HepG2 (cell line): ENCODE results near the gene ANKUB1. TPM values are rescaled to one million over a fixed set of nuclear protein-coding genes. Genes with fewer than 3 reads are reported as not detected.

Experiments
- CHD4 ChIP-seq: fragments of 200-600 bp; sonication (generic); IDR thresholded peaks from 2 replicates; pipeline ENCODE4 v1.7.0; 2017; ENCODE audit warnings: mild to moderate bottlenecking, low read length, borderline replicate concordance
- DNMT1 ChIP-seq: sonication (generic); formaldehyde crosslinking; IDR thresholded peaks from 2 replicates; pipeline ENCODE4 v1.5.1; 2020; ENCODE audit warnings: mild to moderate bottlenecking, missing genetic modification reagents
- IKZF4 ChIP-seq: sonication (generic); formaldehyde crosslinking; IDR thresholded peaks from 2 replicates; pipeline ENCODE4 v1.5.1; 2020; ENCODE audit warnings: borderline replicate concordance, mild to moderate bottlenecking, low read depth, missing genetic modification reagents; ENCODE audit errors: not compliant biosample characterization
- NFE2L1 ChIP-seq: sonication (generic); formaldehyde crosslinking; IDR thresholded peaks from 2 replicates; pipeline ENCODE4 v1.4.0; 2020; ENCODE audit warnings: missing genetic modification reagents, mild to moderate bottlenecking, borderline replicate concordance
- POLR2AphosphoS2 ChIP-seq: IDR thresholded peaks from 2 replicates; pipeline ENCODE4 v1.6.1; 2011; ENCODE audit warnings: low read depth, low read length, improper control_type of control experiment
- SALL1 ChIP-seq: sonication (generic); formaldehyde crosslinking; IDR thresholded peaks from 2 replicates; pipeline ENCODE4 v1.8.0; 2022; ENCODE audit warnings: mild to moderate bottlenecking, missing genetic modification reagents
- SPEN ChIP-seq: sonication (generic); formaldehyde crosslinking; IDR thresholded peaks from 2 replicates; pipeline ENCODE4 v1.5.1; 2020; ENCODE audit warnings: low read depth, mild to moderate bottlenecking, missing genetic modification reagents
- ZNF232 ChIP-seq: sonication (generic); formaldehyde crosslinking; IDR thresholded peaks from 2 replicates; pipeline ENCODE4 v1.4.0; 2020; ENCODE audit warnings: missing genetic modification reagents, borderline replicate concordance
- ZNF552 ChIP-seq: sonication (generic); formaldehyde crosslinking; IDR thresholded peaks from 2 replicates; pipeline ENCODE4 v1.9.0; 2022; ENCODE audit warnings: missing genetic modification reagents, mild to moderate bottlenecking, borderline replicate concordance
- polyA plus RNA-seq, 8 experiments: library from polyadenylated mRNA; depleted of rRNA in 3 of 8; stranded (reverse) in 7 of 8; unstranded in 1 of 8; fragments of >200 nt; fragmentation: Illumina TruSeq in 4 of 8; extraction: Trizol in 4 of 8; gene quantifications; 2 replicates each; pipeline versions ENCODE4 v1.2.1 to v1.2.3, GENCODE V29; 2011 to 2016; ENCODE audit warnings: low read depth in 4 of 8, missing spikeins in 1 of 8, mixed read lengths in 1 of 8; ENCODE audit not compliant: insufficient read depth in 1 of 8
- total RNA-seq, 5 experiments: library from RNA; depleted of rRNA; stranded (reverse); fragments of >200 nt; fragmentation: Illumina TruSeq; extraction: Trizol; gene quantifications; 2 replicates each; pipeline ENCODE4 v1.2.3, GENCODE V29; 2016; ENCODE audit warnings: low read depth in 1 of 5
- TF ChIP-seq, protein P1 (sequence below): sonication (generic); formaldehyde crosslinking; IDR thresholded peaks from 2 replicates; pipeline ENCODE4 v1.5.1; 2020; ENCODE audit warnings: mild to moderate bottlenecking, missing genetic modification reagents, borderline replicate concordance
- TF ChIP-seq, protein P2 (sequence below), 2 experiments: sonication (generic) in 1 of 2; formaldehyde crosslinking in 1 of 2; IDR thresholded peaks; 2 replicates each; pipeline versions ENCODE4 v1.6.1 to v1.9.0; 2014 to 2022; ENCODE audit warnings: antibody characterized with exemption in 1 of 2, borderline replicate concordance in 1 of 2, inconsistent platforms in 1 of 2, low read depth in 1 of 2, missing genetic modification reagents in 1 of 2
- TF ChIP-seq, protein P3 (sequence below): sonication (generic); formaldehyde crosslinking; IDR thresholded peaks from 2 replicates; pipeline ENCODE4 v1.5.1; 2020; ENCODE audit warnings: missing genetic modification reagents, mild to moderate bottlenecking, borderline replicate concordance

Gene ANKUB1
- total and polyA plus RNA-seq, 2 of the 13 experiments (the other 11 are each of a cell fraction or from before 2014, with no cell fraction given) = not detected

DNA sequence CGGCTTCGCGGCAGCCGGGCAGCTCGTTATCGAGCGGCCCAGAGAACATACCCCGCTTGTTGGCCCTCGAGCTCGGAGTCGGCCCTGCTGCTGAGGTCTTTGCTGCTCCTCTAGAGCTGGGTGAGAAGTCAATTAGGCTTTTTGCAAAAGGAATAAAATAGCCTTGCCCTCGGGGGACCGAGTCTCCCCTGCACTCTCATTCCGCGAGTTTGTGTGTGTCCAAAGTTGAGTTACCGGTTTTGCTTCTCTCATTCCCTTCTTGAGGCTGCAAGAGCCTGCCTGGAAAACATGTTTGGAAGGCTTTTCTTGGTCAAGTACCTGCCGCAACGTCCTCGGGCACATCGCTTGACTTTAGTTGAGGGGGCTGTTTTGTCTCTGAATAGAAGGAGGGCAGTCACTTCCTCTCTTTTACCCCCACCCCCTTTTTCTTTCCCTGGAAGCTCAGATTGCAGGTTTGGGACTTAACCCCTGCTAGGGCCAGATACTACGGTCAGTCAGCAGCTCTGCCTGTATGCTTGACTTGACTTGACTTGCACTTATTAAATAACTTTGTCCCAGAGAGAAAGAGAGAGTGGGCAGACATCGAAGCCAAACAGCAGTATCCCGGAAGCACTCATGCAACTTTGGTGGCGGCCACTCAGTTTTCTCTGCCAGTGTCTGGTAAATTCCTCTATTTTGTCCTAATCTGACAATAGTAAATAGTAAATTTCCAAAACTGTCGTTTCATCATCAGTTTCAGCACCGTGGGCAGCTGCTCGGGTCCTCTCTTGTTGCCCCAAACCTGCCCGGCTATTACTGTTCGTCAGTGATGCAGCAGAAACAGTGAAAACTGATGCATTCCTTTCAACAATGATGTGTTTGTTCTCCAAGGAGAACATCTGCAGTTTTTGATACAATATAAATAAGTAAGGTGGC lies 21.3 kb upstream of the ANKUB1 start (continued):
- TF ChIP-seq, protein P1, sequence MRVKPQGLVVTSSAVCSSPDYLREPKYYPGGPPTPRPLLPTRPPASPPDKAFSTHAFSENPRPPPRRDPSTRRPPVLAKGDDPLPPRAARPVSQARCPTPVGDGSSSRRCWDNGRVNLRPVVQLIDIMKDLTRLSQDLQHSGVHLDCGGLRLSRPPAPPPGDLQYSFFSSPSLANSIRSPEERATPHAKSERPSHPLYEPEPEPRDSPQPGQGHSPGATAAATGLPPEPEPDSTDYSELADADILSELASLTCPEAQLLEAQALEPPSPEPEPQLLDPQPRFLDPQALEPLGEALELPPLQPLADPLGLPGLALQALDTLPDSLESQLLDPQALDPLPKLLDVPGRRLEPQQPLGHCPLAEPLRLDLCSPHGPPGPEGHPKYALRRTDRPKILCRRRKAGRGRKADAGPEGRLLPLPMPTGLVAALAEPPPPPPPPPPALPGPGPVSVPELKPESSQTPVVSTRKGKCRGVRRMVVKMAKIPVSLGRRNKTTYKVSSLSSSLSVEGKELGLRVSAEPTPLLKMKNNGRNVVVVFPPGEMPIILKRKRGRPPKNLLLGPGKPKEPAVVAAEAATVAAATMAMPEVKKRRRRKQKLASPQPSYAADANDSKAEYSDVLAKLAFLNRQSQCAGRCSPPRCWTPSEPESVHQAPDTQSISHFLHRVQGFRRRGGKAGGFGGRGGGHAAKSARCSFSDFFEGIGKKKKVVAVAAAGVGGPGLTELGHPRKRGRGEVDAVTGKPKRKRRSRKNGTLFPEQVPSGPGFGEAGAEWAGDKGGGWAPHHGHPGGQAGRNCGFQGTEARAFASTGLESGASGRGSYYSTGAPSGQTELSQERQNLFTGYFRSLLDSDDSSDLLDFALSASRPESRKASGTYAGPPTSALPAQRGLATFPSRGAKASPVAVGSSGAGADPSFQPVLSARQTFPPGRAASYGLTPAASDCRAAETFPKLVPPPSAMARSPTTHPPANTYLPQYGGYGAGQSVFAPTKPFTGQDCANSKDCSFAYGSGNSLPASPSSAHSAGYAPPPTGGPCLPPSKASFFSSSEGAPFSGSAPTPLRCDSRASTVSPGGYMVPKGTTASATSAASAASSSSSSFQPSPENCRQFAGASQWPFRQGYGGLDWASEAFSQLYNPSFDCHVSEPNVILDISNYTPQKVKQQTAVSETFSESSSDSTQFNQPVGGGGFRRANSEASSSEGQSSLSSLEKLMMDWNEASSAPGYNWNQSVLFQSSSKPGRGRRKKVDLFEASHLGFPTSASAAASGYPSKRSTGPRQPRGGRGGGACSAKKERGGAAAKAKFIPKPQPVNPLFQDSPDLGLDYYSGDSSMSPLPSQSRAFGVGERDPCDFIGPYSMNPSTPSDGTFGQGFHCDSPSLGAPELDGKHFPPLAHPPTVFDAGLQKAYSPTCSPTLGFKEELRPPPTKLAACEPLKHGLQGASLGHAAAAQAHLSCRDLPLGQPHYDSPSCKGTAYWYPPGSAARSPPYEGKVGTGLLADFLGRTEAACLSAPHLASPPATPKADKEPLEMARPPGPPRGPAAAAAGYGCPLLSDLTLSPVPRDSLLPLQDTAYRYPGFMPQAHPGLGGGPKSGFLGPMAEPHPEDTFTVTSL (CRISPR knock-in tag) = peak; percentile 4; the same call in 1 of the 2 replicates
- no peak for TF ChIP-seq ZNF552 (CRISPR knock-in tag)
- TF ChIP-seq, protein P2, sequence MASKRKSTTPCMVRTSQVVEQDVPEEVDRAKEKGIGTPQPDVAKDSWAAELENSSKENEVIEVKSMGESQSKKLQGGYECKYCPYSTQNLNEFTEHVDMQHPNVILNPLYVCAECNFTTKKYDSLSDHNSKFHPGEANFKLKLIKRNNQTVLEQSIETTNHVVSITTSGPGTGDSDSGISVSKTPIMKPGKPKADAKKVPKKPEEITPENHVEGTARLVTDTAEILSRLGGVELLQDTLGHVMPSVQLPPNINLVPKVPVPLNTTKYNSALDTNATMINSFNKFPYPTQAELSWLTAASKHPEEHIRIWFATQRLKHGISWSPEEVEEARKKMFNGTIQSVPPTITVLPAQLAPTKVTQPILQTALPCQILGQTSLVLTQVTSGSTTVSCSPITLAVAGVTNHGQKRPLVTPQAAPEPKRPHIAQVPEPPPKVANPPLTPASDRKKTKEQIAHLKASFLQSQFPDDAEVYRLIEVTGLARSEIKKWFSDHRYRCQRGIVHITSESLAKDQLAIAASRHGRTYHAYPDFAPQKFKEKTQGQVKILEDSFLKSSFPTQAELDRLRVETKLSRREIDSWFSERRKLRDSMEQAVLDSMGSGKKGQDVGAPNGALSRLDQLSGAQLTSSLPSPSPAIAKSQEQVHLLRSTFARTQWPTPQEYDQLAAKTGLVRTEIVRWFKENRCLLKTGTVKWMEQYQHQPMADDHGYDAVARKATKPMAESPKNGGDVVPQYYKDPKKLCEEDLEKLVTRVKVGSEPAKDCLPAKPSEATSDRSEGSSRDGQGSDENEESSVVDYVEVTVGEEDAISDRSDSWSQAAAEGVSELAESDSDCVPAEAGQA (IDR thresholded peaks at IDR 0.05; ENCODE audit: low read depth) = no peak
- TF ChIP-seq, protein P2 (CRISPR knock-in tag; IDR thresholded peaks at IDR 0.05; ENCODE audit: borderline replicate concordance) = 0 out of 2 replicates have a peak, but pooled peaks have one; percentile 41
- no peak for TF ChIP-seq NFE2L1 (CRISPR knock-in tag)
- no peak for TF ChIP-seq SPEN (CRISPR knock-in tag)
- no peak for TF ChIP-seq POLR2AphosphoS2
- no peak for TF ChIP-seq SALL1 (CRISPR knock-in tag)
- TF ChIP-seq ZNF232 (CRISPR knock-in tag) = no peak
- TF ChIP-seq, protein P3, sequence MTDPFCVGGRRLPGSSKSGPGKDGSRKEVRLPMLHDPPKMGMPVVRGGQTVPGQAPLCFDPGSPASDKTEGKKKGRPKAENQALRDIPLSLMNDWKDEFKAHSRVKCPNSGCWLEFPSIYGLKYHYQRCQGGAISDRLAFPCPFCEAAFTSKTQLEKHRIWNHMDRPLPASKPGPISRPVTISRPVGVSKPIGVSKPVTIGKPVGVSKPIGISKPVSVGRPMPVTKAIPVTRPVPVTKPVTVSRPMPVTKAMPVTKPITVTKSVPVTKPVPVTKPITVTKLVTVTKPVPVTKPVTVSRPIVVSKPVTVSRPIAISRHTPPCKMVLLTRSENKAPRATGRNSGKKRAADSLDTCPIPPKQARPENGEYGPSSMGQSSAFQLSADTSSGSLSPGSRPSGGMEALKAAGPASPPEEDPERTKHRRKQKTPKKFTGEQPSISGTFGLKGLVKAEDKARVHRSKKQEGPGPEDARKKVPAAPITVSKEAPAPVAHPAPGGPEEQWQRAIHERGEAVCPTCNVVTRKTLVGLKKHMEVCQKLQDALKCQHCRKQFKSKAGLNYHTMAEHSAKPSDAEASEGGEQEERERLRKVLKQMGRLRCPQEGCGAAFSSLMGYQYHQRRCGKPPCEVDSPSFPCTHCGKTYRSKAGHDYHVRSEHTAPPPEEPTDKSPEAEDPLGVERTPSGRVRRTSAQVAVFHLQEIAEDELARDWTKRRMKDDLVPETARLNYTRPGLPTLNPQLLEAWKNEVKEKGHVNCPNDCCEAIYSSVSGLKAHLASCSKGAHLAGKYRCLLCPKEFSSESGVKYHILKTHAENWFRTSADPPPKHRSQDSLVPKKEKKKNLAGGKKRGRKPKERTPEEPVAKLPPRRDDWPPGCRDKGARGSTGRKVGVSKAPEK (CRISPR knock-in tag) = no peak
- TF ChIP-seq CHD4 = no peak
- no peak for TF ChIP-seq DNMT1 (CRISPR knock-in tag)
- no peak for TF ChIP-seq IKZF4 (CRISPR knock-in tag)
